Activated T-helper 1 cell treated with anti-CD3 and anti-CD28 coated beads, Interleukin-2, amount 50 U/mL, for 16 hours (primary cell): ENCODE data around the gene MARCHF3.
"Not testable (repeated sequence)": the region's sequence is repeated elsewhere in the genome, so short reads cannot be mapped to it uniquely, and the experiment has no call there.

Experiments used
- DNase-seq, 2 donors: peaks; one replicate each; pipeline ENCODE4 v3.0.0-alpha.2; 2020; ENCODE audit warnings: low read depth in 1 of 2, low spot score in 1 of 2

The MARCHF3 gene

DNA sequence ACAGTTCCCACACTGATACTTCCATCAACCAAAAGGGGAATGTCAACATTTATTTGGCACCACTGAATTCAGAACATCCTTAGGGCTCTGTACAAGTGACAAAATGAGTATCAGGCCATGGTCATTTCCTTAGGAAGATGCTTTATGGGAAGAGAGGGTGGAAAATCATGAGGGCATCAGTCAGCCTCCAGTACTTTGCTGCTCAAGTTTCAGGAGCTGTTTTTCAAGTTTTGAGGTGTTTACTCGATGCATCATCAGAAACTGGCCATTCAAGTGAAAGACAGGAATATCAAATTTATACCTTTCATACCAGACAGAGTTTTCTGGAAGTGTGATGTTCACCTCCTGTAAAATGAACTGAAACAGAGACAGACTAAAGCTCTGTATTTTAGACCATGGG is 21.2 kb upstream of the MARCHF3 start:
- no peak for DNase-seq

DNA sequence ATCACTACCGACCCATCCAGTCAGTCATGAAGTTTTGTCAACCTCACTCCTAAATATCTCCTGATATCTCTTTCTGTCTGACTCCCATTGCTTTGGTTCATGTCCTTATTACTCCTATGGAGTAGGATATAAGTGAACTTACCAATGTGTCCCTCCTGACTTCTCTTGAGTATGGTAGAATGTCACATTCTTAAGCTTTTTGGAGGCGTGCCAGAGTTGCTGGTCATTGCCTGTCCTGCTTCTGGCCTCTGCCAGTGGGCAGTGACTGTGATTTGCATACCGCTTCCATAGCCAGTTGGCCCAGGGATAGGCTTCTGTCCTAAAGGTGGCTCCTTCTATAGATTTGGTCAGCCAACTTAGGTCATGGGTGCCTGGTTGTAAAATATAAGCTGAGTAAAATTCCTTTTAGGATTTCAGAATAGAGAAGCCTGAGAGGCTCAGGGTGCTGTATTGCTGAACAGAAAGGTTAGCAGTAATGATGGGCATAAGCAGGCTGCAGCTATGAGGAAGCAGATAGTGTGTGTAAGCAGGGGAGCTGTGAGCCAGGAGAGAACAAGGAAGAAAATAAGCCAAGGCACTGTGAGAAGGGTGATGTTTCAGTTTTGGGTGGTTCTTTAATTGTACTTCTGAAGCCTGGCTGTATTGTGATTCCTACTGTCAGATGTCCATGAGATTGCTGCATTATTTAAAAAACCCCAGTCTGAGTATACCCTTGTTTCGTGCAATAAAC is 16.1 kb upstream of the MARCHF3 start:
- DNase-seq, result no peak

DNA sequence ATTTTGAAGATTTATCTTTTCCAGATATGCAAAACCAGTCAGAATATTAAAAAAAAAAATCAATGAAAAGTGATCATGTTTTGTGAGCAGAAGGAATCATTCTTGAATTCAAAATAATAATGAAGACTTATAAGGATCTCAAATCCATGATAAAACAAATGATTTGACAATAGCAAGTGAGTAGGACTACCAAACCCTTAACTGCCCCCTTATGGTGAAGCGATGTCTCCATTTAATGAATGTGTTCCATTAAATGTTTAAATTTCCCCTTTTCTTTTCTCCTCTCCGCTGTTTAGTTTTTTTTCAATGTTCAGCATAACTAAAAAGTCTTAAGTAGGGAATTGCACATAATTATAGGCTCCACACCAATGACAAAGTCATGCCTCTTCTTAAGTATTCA is 12.2 kb upstream of the MARCHF3 start:
- DNase-seq, result no peak

GRCh38 chr5:127041571-127041970 is 11.2 kb upstream of the MARCHF3 start:
- DNase-seq, result no peak

DNA sequence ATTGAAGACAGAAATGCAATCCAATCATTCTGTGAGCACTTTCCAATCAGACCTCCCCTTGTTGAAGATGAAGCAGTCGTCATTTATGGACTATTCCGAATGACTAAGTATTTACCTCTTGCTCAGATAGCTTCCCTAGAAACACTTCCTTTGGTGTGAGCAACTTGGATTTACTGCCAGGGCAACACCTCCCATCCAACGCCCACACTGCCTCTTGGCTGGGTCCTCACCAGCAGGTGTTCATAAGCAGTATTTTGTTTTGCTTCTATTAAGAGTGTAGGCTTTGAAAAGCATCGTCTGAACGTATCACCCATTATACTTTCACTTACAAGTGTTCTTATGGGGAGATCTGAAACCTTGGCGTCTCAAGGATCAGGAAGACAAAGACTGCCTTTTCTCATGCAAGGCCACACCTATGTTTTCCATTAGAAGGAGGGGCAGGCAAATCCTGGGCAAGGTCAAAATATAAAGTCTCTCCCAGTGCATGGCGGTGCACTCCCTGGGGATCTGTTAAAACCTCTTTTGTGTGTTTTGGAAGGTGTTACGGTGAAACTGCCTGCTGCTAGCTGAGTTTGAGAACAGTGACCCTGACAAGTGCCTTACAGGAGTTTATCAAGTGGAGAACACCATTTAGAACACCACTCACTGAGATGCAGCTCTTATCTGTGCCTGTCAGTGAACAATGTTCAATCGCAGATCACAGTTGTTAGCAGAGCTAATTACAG is 10.6 kb upstream of the MARCHF3 start:
- DNase-seq, result no peak

- no peak for DNase-seq
Measured at GRCh38 chr5:127038550-127038949, 8.2 kb upstream of the MARCHF3 start.

- no peak for DNase-seq
Measured at GRCh38 chr5:127031863-127032232, 1.5 kb upstream of the MARCHF3 start.

DNA sequence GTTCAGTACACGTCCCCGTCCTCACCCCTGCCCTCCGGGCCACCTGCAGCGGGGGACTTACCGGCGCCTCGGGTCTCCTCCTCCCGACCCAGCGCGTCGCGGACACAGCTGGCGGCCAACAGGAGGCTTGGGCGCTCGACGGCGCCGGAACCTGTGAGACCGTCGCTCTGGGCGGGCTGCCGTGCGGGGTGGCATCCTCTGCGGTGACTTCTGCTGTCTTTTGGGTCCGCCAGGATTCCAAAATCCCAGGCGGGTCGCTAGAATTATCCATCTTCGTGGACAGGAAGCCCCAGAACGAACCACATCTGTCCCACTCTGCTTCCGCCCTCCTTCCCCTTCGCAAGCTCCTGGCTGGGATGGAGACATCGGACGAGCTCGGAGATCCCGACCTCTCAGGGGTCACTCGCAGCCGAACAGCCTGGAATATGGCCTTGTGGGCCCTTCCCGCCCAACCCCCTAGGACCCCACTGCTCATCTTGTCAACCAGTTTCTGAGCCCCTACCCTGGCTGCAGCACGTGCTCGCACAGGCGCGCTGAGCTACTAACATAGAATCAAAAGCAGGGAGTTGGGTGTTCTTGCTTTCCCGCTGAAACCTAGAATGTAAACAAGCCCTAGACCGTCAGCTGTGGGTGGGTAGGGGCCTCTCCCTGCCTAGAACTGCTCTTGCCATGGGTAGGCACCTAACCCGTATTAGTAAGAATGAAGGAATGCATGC is 947 bp upstream of the MARCHF3 start:
- DNase-seq, result peak in 1 of 2 donors; percentile 9

- peak; percentile 8 to 15 for DNase-seq
Measured at GRCh38 chr5:127029581-127030258, 638 bp downstream of the MARCHF3 start.

DNA sequence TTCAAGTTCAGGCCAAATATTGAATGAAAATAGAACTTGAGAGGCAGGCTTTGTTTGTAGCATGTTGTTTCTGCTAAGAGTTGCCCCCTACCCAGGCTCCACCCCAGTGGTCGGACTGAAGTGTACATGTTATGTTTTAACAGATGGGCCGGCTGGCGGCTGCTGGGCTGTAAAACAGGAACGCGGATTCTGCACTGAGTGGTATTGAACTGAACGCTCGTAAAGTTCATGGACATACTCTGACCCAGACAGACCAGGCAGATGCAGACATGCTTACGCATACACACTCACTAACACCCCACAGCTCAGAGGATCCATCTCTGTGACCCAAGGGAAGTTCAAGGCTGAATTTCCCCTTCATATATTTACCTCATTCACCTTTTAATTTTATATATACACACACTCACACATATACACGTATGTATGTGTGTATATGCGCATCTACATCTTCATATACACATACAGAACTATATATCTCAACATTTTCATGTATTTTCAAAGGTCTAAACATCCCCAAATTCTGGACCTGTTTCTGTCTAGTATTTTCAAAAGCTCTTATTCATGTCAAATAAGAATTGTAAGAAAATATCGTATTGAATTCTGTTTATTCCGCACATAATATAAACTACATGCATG is 1.4 kb downstream of the MARCHF3 start:
- DNase-seq, result no peak

DNA sequence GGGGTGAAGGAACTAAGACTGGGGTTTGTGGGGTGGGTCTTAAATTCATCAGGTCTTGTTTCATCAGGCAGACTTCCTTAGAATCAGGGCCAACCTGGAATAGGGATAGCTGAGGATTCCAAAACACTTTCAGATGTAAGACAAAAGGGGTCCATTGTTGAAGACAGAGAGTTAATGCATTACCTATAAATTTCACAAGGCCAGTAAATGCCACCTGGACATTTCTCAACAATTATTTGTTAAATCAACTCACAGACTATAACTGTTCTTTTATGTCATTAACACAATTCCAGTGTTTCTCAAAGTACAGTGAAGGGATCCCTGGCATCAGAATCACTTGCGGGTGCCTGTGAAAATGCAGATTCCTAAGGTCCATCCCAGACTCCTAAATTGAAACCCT is 2.8 kb downstream of the MARCHF3 start:
- no peak for DNase-seq

DNA sequence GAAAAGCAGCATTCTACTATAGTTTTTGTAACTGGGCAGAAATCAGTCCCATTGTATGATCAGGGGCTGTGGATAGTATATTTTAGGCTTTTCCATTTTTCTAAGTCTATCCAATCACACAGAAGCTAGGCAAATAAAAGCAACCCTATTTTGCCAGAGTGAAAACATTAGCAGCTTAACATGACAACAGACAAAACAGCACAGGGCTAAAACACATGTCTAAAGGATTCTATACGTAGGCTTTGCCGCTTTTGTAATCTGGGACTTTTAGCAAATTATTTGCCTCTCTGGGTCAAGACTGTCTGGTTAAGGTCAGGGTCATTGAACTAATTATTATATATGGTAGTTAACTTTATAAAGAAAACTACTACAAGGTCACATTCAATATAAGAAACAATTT is 4.2 kb downstream of the MARCHF3 start:
- no peak for DNase-seq

DNA sequence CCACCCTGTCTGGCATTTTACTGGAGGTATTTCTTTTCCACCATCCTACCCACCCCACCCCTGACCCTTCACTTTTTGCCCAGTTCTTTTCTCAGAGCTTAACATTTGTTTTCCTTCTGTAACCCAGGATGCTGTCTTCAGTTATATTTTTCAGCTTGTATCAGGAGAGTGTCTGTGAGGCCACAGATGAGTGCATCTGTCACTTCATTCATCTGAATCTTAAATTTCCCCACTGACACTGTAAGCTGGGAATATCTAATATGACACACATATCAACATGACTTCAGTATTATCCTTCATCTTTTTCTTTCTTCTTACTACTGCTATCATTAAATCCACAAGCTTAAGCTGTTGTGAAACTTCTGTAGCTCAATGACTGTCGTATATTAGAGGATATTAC is 4.9 kb downstream of the MARCHF3 start:
- DNase-seq, result no peak

GRCh38 chr5:127024821-127025220 is 5.5 kb downstream of the MARCHF3 start:
- DNase-seq, result no peak

GRCh38 chr5:127023552-127024191 is 6.7 kb downstream of the MARCHF3 start:
- not testable (repeated sequence) for DNase-seq

DNA sequence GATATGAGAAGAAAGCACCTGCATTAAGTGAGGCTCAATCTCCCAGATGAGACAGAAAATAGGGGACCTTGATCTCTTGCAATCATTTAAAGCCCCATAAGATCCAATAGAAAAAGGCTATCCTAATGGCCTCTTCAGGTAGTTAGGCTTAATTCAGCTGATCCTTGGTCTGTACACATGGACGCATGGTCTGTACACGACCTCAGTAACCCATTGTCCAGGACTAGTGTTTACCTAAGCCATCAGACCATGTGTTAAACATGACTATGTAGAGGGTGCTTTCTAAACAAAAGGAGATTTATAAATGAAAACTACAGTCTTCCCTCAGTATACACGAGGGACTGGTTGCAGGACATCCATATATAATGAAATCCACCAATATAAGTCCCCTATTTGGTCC is 7.5 kb downstream of the MARCHF3 start:
- DNase-seq, result no peak

GRCh38 chr5:127019928-127020327 is 10.4 kb downstream of the MARCHF3 start:
- DNase-seq, result no peak

DNA sequence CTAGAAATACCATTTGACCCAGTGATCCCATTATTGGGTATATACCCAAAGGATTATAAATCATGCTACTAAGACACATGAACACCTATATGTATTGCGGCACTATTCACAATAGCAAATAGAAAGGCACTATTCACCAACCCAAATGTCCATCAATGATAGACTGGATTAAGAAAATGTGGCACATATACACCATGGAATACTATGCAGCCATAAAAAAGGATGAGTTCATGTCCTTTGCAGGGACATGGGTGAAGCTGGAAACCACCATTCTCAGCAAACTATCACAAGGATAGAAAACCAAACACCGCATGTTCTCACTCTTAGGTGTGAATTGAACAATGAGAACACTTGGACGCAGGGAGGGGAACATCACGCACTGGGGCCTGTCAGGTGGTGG is 13.6 kb downstream of the MARCHF3 start:
- not testable (repeated sequence) for DNase-seq

DNA sequence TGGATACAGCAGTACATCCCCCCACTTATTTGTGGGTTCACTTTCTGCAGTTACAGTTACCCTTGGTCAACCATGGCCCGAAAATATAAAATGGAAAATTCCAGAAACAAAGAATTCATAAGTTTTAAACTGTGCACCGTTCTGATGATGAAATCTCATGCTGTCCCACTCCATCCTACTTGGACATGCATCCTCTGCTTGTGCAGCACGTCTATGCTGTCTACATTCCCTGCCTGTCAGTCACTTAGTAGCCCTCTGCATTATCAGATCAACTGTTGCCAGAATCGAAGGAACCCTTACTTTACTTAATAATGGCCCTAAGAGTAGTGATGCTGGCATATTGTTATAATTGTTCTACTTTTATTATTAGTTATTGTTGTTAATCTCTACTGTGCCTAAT is 14.6 kb downstream of the MARCHF3 start:
- no peak for DNase-seq

DNA sequence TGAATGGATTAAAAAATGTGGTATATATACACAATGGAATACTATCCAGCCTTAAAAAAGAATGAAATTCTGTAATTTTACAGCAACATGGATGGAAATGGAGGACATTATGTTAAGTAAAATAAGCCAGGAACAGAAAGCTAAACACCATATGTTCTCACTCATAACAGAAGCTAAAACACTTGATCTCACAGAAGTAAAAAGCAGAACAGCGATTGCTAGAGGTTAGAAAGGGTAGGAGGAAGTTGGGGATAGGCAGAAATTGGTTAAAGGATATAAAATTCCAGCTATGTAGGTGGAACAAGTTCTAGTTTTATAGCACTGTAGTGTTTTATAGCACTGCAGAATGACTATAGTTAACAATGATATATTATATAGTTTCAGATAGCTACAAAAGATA is 15.8 kb downstream of the MARCHF3 start:
- DNase-seq, result no peak

- no peak for DNase-seq
Measured at GRCh38 chr5:127013407-127013806, 17.0 kb downstream of the MARCHF3 start.
